Measurements from ENCODE around the gene NGEF. TPM values are rescaled to one million over a fixed set of nuclear protein-coding genes. Genes with fewer than 3 reads are reported as not detected.
"Not testable (repeated sequence)": the region's sequence is repeated elsewhere in the genome, so short reads cannot be mapped to it uniquely, and the experiment has no call there.

The NGEF gene
- total RNA-seq, 1 donor: not detected

- no peak for DNase-seq (ENCODE audit: low read depth in 2 of 3, low spot score in 2 of 3)
These were observed 10.8 kb upstream of the NGEF start for GRCh38 chr2:233023761-233024410.

GRCh38 chr2:233023007-233023760 is 10.1 kb upstream of the NGEF start:
- DNase-seq (ENCODE audit: low read depth in 2 of 3, low spot score in 2 of 3): no peak

GRCh38 chr2:233022561-233022960 is 9.5 kb upstream of the NGEF start:
- no peak for DNase-seq (ENCODE audit: low read depth in 2 of 3, low spot score in 2 of 3)

GRCh38 chr2:233021771-233022170 is 8.7 kb upstream of the NGEF start:
- no peak for DNase-seq (ENCODE audit: low read depth in 2 of 3, low spot score in 2 of 3)

- DNase-seq (ENCODE audit: low read depth in 2 of 3, low spot score in 2 of 3): no peak
These were observed 7.4 kb upstream of the NGEF start for GRCh38 chr2:233020454-233020853.

GRCh38 chr2:233019610-233020009 is 6.6 kb upstream of the NGEF start:
- DNase-seq (ENCODE audit: low read depth in 2 of 3, low spot score in 2 of 3): not testable (repeated sequence)

GRCh38 chr2:233017947-233018346 is 4.9 kb upstream of the NGEF start:
- DNase-seq (ENCODE audit: low read depth in 2 of 3, low spot score in 2 of 3): no peak

- DNase-seq (ENCODE audit: low read depth in 2 of 3, low spot score in 2 of 3): no peak
These were observed 2.1 kb upstream of the NGEF start for GRCh38 chr2:233015019-233015645.

GRCh38 chr2:233013650-233014049 is 594 bp upstream of the NGEF start:
- DNase-seq (ENCODE audit: low read depth in 2 of 3, low spot score in 2 of 3): no peak

GRCh38 chr2:233012301-233012971 is 620 bp downstream of the NGEF start:
- DNase-seq (ENCODE audit: low read depth in 2 of 3, low spot score in 2 of 3): peak in 2 of 3 donors; percentile 14 to 57

GRCh38 chr2:233011702-233012131 is 1.3 kb downstream of the NGEF start:
- DNase-seq (ENCODE audit: low read depth in 2 of 3, low spot score in 2 of 3): no peak

GRCh38 chr2:233011268-233011650 is 1.8 kb downstream of the NGEF start:
- DNase-seq (ENCODE audit: low read depth in 2 of 3, low spot score in 2 of 3): no peak

- no peak for DNase-seq (ENCODE audit: low read depth in 2 of 3, low spot score in 2 of 3)
These were observed 2.3 kb downstream of the NGEF start for GRCh38 chr2:233010569-233011267.

- DNase-seq (ENCODE audit: low read depth in 2 of 3, low spot score in 2 of 3): no peak
These were observed 3.4 kb downstream of the NGEF start for GRCh38 chr2:233009661-233010060.

GRCh38 chr2:233007739-233008138 is 5.3 kb downstream of the NGEF start:
- DNase-seq (ENCODE audit: low read depth in 2 of 3, low spot score in 2 of 3): no peak

- no peak for DNase-seq (ENCODE audit: low read depth in 2 of 3, low spot score in 2 of 3)
These were observed 5.8 kb downstream of the NGEF start for GRCh38 chr2:233007270-233007669.

GRCh38 chr2:233006648-233007047 is 6.4 kb downstream of the NGEF start:
- DNase-seq (ENCODE audit: low read depth in 2 of 3, low spot score in 2 of 3): no peak

GRCh38 chr2:233005096-233005495 is 8.0 kb downstream of the NGEF start:
- no peak for DNase-seq (ENCODE audit: low read depth in 2 of 3, low spot score in 2 of 3)

- no peak for DNase-seq (ENCODE audit: low read depth in 2 of 3, low spot score in 2 of 3)
These were observed 9.1 kb downstream of the NGEF start for GRCh38 chr2:233003658-233004555.
